Esophagus (tissue), 2 donors: Measurements from ENCODE around the gene EPHA1. TPM values are rescaled to one million over a fixed set of nuclear protein-coding genes. Genes with fewer than 3 reads are reported as not detected.
"Not testable (repeated sequence)": the region's sequence is repeated elsewhere in the genome, so short reads cannot be mapped to it uniquely, and the experiment has no call there.

ENCODE experiments used
- H3K27ac ChIP-seq, 2 donors: one replicate each; pipeline ENCODE4 v1.5.1; 2013; ENCODE audit warnings: low read depth in 2 of 2, mild to moderate bottlenecking in 2 of 2, inconsistent platforms in 1 of 2, low read length in 1 of 2, moderate library complexity in 1 of 2
- H3K27me3 ChIP-seq, 2 donors: one replicate each; pipeline ENCODE4 v1.6.1; 2013; ENCODE audit warnings: low read length in 2 of 2, control low read depth in 1 of 2, mild to moderate bottlenecking in 1 of 2; ENCODE audit not compliant: insufficient read depth in 2 of 2, control insufficient read depth in 1 of 2
- H3K36me3 ChIP-seq, 2 donors: one replicate each; pipeline ENCODE4 v1.6.1; 2013; ENCODE audit warnings: low read length in 1 of 2; ENCODE audit not compliant: control insufficient read depth in 2 of 2, insufficient read depth in 2 of 2
- H3K4me1 ChIP-seq, 2 donors: one replicate each; pipeline ENCODE4 v1.6.1; 2013; ENCODE audit warnings: low read length in 1 of 2; ENCODE audit not compliant: control insufficient read depth in 2 of 2, insufficient read depth in 2 of 2
- H3K4me3 ChIP-seq, 2 donors: one replicate each; pipeline ENCODE4 v1.5.1; 2013; ENCODE audit warnings: low read length in 2 of 2, mild to moderate bottlenecking in 2 of 2, low read depth in 1 of 2, moderate library complexity in 1 of 2
- H3K9me3 ChIP-seq, 2 donors: one replicate each; pipeline ENCODE4 v1.6.1; 2013; ENCODE audit warnings: mild to moderate bottlenecking in 2 of 2, low read depth in 1 of 2, low read length in 1 of 2, moderate library complexity in 1 of 2; ENCODE audit not compliant: control insufficient read depth in 2 of 2, insufficient read depth in 1 of 2
- WGBS, 2 donors: extraction: QIAGEN DNeasy Blood & Tissue Kit; methylation state at CpG; one replicate each; pipeline ENCODE4 v1.1.7; 2013; 5-methylcytosine and 5-hydroxymethylcytosine counted together
- polyA plus RNA-seq, 2 donors: library from polyadenylated mRNA; stranded (reverse); fragments of 200-250 nt; gene quantifications; one replicate each; pipeline ENCODE4 v1.2.3, GENCODE V29; 2013
- donor health status: healthy with polysubstance abuse.
- donor health status: Bipolar disorder and iron deficiency.

The EPHA1 gene
- polyA plus RNA-seq, 2 donors, result 65.6 to 74.6 TPM

DNA sequence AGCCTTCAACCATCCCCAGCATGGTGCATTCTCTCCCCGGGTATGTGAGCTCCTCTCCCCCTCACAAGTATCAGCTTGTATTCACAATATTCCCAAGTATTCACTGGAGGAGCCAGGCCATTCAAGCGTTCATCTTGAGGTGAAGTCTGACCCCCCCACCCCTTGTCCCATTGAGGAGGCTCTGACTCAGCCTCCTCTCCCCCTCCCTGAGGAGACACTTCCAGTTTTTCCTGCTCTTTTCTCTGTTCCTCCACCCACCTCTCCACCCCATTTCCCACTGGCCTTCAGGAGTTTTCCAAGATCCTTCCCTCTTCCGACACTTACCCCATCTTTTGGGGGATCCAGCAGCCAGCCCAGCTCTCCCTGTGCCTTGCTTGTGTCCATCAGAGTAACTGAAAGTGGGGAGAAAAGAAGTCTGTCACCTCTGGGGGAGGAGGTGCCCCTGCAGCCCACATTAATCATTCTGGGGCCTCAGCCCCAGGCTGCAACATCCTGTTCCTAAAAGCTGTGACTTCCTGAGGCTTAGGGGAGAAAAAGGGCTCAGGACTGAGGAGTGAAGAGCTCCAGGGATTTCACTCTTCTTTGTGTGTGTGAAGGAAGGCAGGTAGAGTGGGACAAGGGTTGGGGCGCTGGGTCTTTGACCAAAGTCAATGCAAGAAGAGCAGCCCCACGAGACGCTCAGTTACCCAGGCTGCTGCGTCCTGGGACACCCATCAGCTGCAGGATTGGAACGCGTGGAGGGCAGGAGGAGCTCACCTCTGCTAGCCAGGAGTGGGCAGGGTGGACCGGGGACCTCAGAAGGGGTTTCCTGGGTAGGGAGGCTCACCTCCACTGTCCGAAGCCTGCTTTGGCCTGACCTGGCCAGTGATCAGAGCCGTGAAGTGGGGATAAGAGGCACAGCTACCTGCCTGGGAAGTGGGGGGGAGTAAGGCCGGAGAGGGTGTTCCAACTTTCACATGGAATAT lies 1.1 kb downstream of the EPHA1 start:
- H3K27ac ChIP-seq, result peak overlapping the region; percentile 75 to 96
- peak overlapping the region; percentile 83 to 85 for H3K4me3 ChIP-seq
- WGBS, 2 donors, result 31 to 37% methylated on average over 13 of the region's 13 CpGs
- no peaks in the 10 kb centered on the region for H3K27me3 ChIP-seq
- no peaks in the 10 kb centered on the region for H3K9me3 ChIP-seq
- peaks cover 0 to 13% of the 10 kb centered on the region in 2 donors for H3K4me1 ChIP-seq
- H3K36me3 ChIP-seq, result peaks cover 0 to 5% of the 10 kb centered on the region in 2 donors

DNA sequence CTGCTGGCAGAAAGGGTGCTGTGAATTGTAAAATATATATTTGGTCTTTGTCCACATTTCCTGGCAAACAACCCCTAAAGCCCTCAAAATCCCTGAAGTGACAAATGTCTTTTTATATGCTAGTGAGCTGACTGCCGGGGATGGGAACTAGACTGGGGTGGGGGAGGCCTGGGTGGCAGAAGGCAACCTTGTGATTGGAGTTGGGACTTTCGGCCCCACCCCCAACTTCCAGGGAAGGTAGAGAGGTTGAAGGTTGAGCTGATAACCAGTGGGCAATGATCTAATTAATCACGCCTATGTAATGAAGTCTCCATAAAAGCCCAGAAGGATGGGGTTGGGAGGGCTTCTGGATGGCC lies 2.7 kb downstream of the EPHA1 start:
- H3K4me1 ChIP-seq, result peaks cover 0 to 13% of the 10 kb centered on the region in 2 donors
- no peaks in the 10 kb centered on the region for H3K9me3 ChIP-seq
- H3K4me3 ChIP-seq, result no peak overlapping the region
- H3K27me3 ChIP-seq, result no peaks in the 10 kb centered on the region
- peaks cover 0 to 11% of the 10 kb centered on the region in 2 donors for H3K36me3 ChIP-seq
- H3K27ac ChIP-seq, result no peak overlapping the region
- 73 to 76% methylated on average over 3 of the region's 3 CpGs for WGBS, 2 donors

DNA sequence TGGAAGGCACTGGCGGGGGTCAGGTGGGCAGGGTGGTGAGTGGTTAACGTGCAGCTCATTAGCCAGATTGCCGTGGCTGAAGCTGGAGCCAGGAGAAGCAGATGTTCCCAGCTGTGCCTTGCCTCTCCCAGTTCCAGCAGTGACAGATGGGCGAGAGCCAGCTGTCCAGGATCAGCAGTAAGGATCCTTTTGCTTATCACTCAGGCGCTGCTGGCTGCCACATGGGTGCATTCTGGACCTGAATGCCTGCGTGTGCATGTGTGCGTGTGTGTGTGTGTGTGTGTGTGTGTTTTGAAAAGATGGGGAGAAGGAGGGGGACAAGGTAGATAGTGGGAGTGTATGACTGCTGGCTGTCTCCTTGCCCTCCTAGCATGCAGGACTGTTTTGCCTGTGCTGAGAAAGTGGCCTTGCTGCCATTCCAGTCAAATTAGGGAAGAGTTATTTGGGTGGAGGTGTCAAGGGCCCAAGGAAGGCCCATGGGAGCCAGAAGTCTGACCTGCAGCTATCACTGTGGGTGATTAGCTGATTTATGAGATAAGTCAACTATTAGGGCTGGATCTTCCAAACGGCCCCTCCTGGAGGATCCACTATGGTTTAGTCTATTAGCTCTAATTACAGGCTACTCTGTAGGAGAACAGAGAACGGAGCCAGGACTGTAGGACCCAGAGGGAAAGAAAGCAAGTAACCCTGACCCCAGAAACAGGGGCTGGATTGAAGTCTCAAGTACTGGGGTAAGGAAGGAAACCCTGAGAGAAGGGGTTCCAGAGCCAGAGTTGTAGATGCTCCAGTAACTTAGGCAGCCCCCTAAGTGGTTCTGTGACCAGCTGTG lies 3.3 kb downstream of the EPHA1 start:
- H3K9me3 ChIP-seq, result no peaks in the 10 kb centered on the region
- H3K27ac ChIP-seq, result peak overlapping the region in 1 of 2 donors; percentile 5
- H3K4me1 ChIP-seq, result peaks cover 0 to 13% of the 10 kb centered on the region in 2 donors
- H3K4me3 ChIP-seq, result no peak overlapping the region
- H3K36me3 ChIP-seq, result peaks cover 0 to 11% of the 10 kb centered on the region in 2 donors
- WGBS, 2 donors, result 59 to 63% methylated on average over 9 of the region's 9 CpGs
- H3K27me3 ChIP-seq, result no peaks in the 10 kb centered on the region

DNA sequence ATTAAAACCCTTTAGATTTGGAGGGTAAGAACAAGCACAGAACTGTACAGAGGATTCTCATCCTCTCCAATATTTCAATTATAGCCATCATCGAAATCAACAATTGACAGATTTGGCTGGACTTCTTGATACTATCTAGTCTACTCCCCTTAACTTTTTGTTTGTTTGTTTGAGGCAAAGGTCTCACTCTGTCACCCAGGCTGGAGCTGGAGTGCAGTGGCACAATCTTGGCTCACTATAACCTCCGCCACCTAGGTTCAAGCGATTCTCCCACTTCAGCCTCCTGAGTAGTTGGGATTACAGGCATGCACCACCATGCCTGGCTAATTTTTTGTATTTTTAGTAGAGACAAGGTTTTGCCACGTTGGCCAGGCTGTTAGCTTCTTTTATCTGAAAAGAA lies 6.4 kb downstream of the EPHA1 start:
- 75 to 80% methylated on average over 4 of the region's 4 CpGs for WGBS, 2 donors
- H3K36me3 ChIP-seq, result peaks cover 9 to 32% of the 10 kb centered on the region in 2 donors
- H3K9me3 ChIP-seq, H3K27me3 ChIP-seq, H3K4me3 ChIP-seq, H3K4me1 ChIP-seq, H3K27ac ChIP-seq: not testable (repeated sequence)

DNA sequence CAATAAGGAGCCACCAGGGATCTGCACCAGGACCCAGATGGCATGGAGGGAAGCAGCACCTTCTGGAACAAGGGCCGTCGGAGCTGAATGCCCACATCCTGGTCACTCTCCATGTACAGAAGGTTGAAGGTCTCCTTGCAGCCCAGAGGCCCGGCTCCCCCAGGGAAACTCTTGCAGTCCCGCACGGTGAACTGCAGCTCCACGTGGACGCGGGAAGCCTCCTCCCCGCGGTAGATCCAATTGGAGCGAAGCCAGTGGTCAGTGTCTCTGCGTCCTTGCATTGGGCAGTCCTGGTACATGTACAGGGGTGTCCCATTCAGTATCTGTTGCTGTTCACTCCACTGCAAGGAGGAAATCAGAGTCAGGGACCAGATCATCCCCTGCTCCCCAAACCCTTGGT lies 7.4 kb downstream of the EPHA1 start:
- Histone ChIP-seq H3K4me1 (peaks cover 0 to 3% of the 10 kb centered on the region in 2 donors), H3K27me3 (no peaks in the 10 kb centered on the region), H3K4me3 (no peak overlapping the region), H3K9me3 (no peaks in the 10 kb centered on the region), H3K36me3 (peaks cover 11 to 42% of the 10 kb centered on the region in 2 donors), H3K27ac (no peak overlapping the region)
- WGBS, 2 donors, result 92 to 93% methylated on average over 12 of the region's 12 CpGs

DNA sequence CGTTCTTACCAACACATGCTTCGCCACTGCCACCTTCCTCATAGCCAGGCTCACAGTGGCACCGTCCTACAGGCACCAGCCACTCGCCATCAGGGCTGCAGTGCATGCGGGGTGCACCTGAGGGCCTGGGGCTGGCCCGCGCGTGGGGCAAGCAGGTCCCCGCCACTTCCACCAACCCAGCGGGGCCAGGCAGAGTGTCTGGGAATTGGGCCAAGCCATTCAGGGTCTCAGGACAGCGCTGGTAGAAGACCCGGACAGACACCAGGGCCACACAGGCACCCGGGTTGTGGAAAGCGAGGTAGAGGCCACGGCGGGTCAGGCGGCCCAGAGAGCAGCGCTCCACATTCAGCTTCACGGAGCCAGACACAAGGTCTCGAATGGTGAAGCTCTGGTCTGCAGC lies 9.0 kb downstream of the EPHA1 start:
- Histone ChIP-seq H3K9me3 (no peaks in the 10 kb centered on the region), H3K36me3 (peaks cover 15 to 50% of the 10 kb centered on the region in 2 donors), H3K27ac (no peak overlapping the region), H3K4me3 (no peak overlapping the region), H3K27me3 (no peaks in the 10 kb centered on the region), H3K4me1 (no peaks in the 10 kb centered on the region)
- WGBS, 2 donors, result 95 to 96% methylated on average over 20 of the region's 20 CpGs

DNA sequence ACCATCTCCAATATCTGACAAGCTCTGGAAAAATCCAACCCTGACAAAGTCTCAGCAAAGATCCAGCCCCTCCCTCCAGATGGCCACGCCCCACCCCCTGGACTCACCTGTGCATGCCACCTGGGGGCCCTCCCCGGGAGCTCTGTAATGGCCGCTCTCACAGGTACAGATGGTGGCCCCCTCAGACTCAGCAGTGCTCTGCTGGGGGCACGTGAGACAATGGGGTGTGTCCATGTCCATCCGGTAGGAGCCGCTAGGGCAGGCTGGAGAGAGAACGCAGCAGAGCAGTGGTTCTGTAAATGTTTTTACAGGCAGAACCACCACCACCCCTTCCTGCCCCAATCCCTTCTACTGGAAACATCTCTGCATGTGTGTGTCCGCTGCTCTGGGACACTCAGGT lies 9.5 kb downstream of the EPHA1 start:
- H3K4me1 ChIP-seq, result no peaks in the 10 kb centered on the region
- peaks cover 15 to 51% of the 10 kb centered on the region in 2 donors for H3K36me3 ChIP-seq
- no peaks in the 10 kb centered on the region for H3K27me3 ChIP-seq
- H3K27ac ChIP-seq, result no peak overlapping the region
- 85 to 88% methylated on average over 8 of the region's 8 CpGs for WGBS, 2 donors
- no peaks in the 10 kb centered on the region for H3K9me3 ChIP-seq
- H3K4me3 ChIP-seq, result no peak overlapping the region

DNA sequence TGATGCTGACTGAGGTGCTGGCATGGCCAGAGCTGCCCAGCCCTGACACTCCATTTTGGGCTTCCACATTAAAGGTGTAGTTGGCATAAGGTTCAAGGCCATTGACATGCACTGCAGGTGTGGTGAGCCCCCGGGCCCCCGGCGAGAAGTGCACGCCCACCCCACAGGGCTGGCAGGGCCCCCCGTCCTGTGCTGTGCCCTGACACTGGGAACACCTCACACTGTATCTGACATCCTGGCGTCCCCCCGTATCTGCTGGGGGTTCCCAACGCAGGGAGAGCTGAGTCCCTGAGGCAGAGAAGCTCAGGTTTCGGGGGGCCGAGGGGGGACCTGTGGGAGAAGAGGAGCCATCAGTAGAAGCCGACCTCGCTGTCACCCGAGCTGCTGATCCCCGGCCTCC lies 10.0 kb downstream of the EPHA1 start:
- no peaks in the 10 kb centered on the region for H3K27me3 ChIP-seq
- 90 to 93% methylated on average over 14 of the region's 14 CpGs for WGBS, 2 donors
- H3K4me3 ChIP-seq, result no peak overlapping the region
- peaks cover 15 to 53% of the 10 kb centered on the region in 2 donors for H3K36me3 ChIP-seq
- H3K9me3 ChIP-seq, result no peaks in the 10 kb centered on the region
- H3K4me1 ChIP-seq, result no peaks in the 10 kb centered on the region
- no peak overlapping the region for H3K27ac ChIP-seq

DNA sequence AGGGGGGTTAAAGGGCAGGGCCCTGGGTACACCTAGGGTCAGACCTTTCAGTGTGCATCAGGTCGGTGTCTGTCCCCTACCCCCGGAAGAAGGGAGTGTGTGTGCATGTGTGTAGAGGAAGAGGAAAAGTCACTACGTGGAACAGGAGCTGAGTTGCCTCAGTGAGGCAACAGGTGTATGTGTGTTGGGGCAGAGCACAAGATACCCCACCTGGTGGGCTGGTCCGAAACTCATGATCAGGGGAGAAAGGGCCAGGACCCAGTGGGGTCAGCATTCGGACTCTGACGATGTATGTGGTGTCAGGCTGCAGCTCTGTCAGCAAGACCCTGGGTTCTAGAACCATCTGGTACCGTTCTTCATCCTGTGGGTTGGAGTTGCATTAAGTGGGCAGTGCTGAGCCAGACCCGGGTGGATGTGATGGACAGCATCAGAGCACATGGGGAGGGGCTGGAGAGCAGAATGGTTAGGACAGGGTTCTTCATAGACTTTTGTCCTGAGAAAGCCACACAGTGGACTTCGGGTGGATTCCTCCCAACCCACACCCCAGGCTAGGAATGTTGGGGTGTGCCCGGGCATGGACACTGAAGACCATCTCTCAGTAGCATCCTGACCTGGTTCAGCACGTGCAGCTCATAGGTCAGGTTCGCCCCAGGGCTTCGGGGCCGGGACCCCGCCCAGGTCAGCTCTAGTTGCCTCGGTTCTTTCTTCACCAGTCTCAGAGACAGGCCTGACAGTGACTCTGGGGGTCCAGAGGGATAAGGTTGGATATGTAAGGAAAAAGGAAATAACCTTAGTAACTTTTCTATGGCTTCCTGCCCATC lies 10.7 kb downstream of the EPHA1 start:
- Histone ChIP-seq H3K4me1 (no peaks in the 10 kb centered on the region), H3K36me3 (peaks cover 18 to 57% of the 10 kb centered on the region in 2 donors), H3K4me3 (no peak overlapping the region), H3K27ac (no peak overlapping the region), H3K9me3 (no peaks in the 10 kb centered on the region), H3K27me3 (no peaks in the 10 kb centered on the region)
- 88 to 91% methylated on average over 16 of the region's 16 CpGs for WGBS, 2 donors
